IMR-90 (cell line): ENCODE results near the gene EFCAB5. TPM values are rescaled to one million over a fixed set of nuclear protein-coding genes. Genes with fewer than 3 reads are reported as not detected.

Experiments used
- ATAC-seq: fragments of 200-7000 bp; cut with Tn5 transposase; 2 replicates; pipeline ENCODE4 v1.9.1; 2020; ENCODE audit warnings: low read depth, mild to moderate bottlenecking, moderate library complexity
- BruUV-seq: library from RNA; stranded (reverse); fragments of 400-500 nt; replicated peaks from 2 replicates; lab custom pipeline; 2021; lab: Mats Ljungman, UMichigan
- CTCF ChIA-PET: fragments of 300-600 bp; formaldehyde crosslinking; extraction: SDS; loops from one replicate; lab custom pipeline; 2021; ENCODE audit warnings: antibody characterized with exemption; lab: Yijun Ruan, JAX
- POLR2A ChIA-PET: fragments of 300-600 bp; sonication (Branson Sonifier 250); formaldehyde crosslinking; loops from one replicate; lab custom pipeline; 2022; ENCODE audit warnings: antibody characterized with exemption; ENCODE audit not compliant: unreplicated experiment; lab: Charles Lee
- DNase-seq: peaks from one replicate; pipeline ENCODE4 v3.0.0; 2013
- H2AFZ ChIP-seq: replicated peaks from 2 replicates; pipeline ENCODE3; 2013; ENCODE audit warnings: low read length, mild to moderate bottlenecking; ENCODE audit not compliant: poor library complexity
- H2AK5ac ChIP-seq: 2 replicates; pipeline ENCODE4 v1.6.1; 2013; ENCODE audit warnings: low read depth, low read length, inconsistent platforms
- H2AK9ac ChIP-seq: replicated peaks from 2 replicates; pipeline ENCODE3; 2013; ENCODE audit warnings: mild to moderate bottlenecking, low read depth, low read length, moderate library complexity; ENCODE audit not compliant: poor library complexity
- H2BK120ac ChIP-seq: 2 replicates; pipeline ENCODE4 v1.6.1; 2013; ENCODE audit warnings: low read depth, low read length, inconsistent platforms
- H2BK15ac ChIP-seq: 3 replicates; pipeline ENCODE4 v1.6.1; 2013; ENCODE audit warnings: low read depth, low read length, inconsistent platforms
- H2BK20ac ChIP-seq: 2 replicates; pipeline ENCODE4 v1.6.1; 2013; ENCODE audit warnings: low read depth, mild to moderate bottlenecking, inconsistent platforms, low read length, moderate library complexity
- H2BK5ac ChIP-seq: 2 replicates; pipeline ENCODE4 v1.6.1; 2013; ENCODE audit warnings: mild to moderate bottlenecking, low read depth, low read length, inconsistent platforms; ENCODE audit not compliant: poor library complexity, severe bottlenecking
- H3K14ac ChIP-seq: replicated peaks from 2 replicates; pipeline ENCODE4 v1.6.1; 2013; ENCODE audit warnings: low read depth, low read length, inconsistent platforms
- H3K18ac ChIP-seq: 2 replicates; pipeline ENCODE4 v1.6.1; 2013; ENCODE audit warnings: low read depth, low read length, control low read depth
- H3K23ac ChIP-seq: 2 replicates; pipeline ENCODE4 v1.6.1; 2013; ENCODE audit warnings: low read depth, low read length, inconsistent platforms
- H3K27ac ChIP-seq: 2 replicates; pipeline ENCODE4 v1.5.1; 2013; ENCODE audit warnings: mild to moderate bottlenecking, control low read depth, low read length; ENCODE audit not compliant: insufficient read depth
- H3K27me3 ChIP-seq: 2 replicates; pipeline ENCODE4 v1.6.1; 2013; ENCODE audit warnings: low read length; ENCODE audit not compliant: control insufficient read depth, insufficient read depth
- H3K36me3 ChIP-seq: 2 replicates; pipeline ENCODE4 v1.6.1; 2013; ENCODE audit warnings: low read length, mixed read lengths; ENCODE audit not compliant: control insufficient read depth, insufficient read depth
- H3K4ac ChIP-seq: 2 replicates; pipeline ENCODE4 v1.6.1; 2013; ENCODE audit warnings: low read depth, low read length, inconsistent platforms
- H3K4me1 ChIP-seq: 2 replicates; pipeline ENCODE4 v1.6.1; 2013; ENCODE audit warnings: low read length, mixed read lengths; ENCODE audit not compliant: control insufficient read depth, insufficient read depth
- H3K4me2 ChIP-seq: 2 replicates; pipeline ENCODE4 v1.6.1; 2013; ENCODE audit warnings: low read depth, mild to moderate bottlenecking, control low read depth, low read length, moderate library complexity
- H3K4me3 ChIP-seq: 2 replicates; pipeline ENCODE4 v1.5.1; 2013; ENCODE audit warnings: low read depth, mild to moderate bottlenecking, control low read depth, low read length, moderate library complexity; ENCODE audit not compliant: insufficient read depth
- H3K56ac ChIP-seq: 2 replicates; pipeline ENCODE4 v1.6.1; 2013; ENCODE audit warnings: low read length, inconsistent platforms; ENCODE audit not compliant: insufficient read depth; ENCODE audit errors: extremely low read depth
- H3K79me1 ChIP-seq, 2 experiments: 2 replicates each; pipeline ENCODE4 v1.6.1; 2013; ENCODE audit warnings: low read length in 2 of 2, inconsistent platforms in 1 of 2, low read depth in 1 of 2
- H3K9ac ChIP-seq: 2 replicates; pipeline ENCODE4 v1.6.1; 2013; ENCODE audit warnings: low read depth, low read length, control low read depth
- H3K9me1 ChIP-seq: 2 replicates; pipeline ENCODE4 v1.6.1; 2013; ENCODE audit warnings: low read length, inconsistent platforms; ENCODE audit not compliant: insufficient read depth
- H3K9me3 ChIP-seq: 2 replicates; pipeline ENCODE4 v1.6.1; 2013; ENCODE audit warnings: low read length; ENCODE audit not compliant: control insufficient read depth, insufficient read depth
- H4K20me1 ChIP-seq: 2 replicates; pipeline ENCODE4 v1.6.1; 2013; ENCODE audit warnings: low read length, inconsistent platforms; ENCODE audit not compliant: insufficient read depth
- H4K5ac ChIP-seq: 2 replicates; pipeline ENCODE4 v1.6.1; 2013; ENCODE audit warnings: mild to moderate bottlenecking, low read depth, low read length, control low read depth
- H4K8ac ChIP-seq, 2 experiments: 2 replicates each; pipeline ENCODE4 v1.6.1; 2013; ENCODE audit warnings: low read depth in 2 of 2, low read length in 2 of 2, control low read depth in 1 of 2, inconsistent platforms in 1 of 2
- H4K91ac ChIP-seq: 2 replicates; pipeline ENCODE4 v1.6.1; 2013; ENCODE audit warnings: low read depth, low read length, inconsistent platforms; ENCODE audit not compliant: insufficient read depth
- BHLHE40 ChIP-seq: fragments of 150-350 bp; IDR thresholded peaks from 2 replicates; pipeline ENCODE4 v1.6.1; 2016; ENCODE audit warnings: mild to moderate bottlenecking, low read depth, low read length
- CEBPB ChIP-seq: IDR thresholded peaks from 2 replicates; pipeline ENCODE4 v1.6.1; 2012; ENCODE audit warnings: low read depth, low read length, improper control_type of control experiment
- CTCF ChIP-seq: conservative IDR thresholded peaks from 2 replicates; pipeline ENCODE4 v1.5.1; 2012; ENCODE audit warnings: mild to moderate bottlenecking, low read depth, low read length, improper control_type of control experiment
- ELK1 ChIP-seq: fragments of 150-350 bp; IDR thresholded peaks from 2 replicates; pipeline ENCODE4 v1.6.1; 2016; ENCODE audit warnings: low read depth, mild to moderate bottlenecking, low read length, moderate library complexity, borderline replicate concordance
- FOS ChIP-seq: fragments of 150-350 bp; IDR thresholded peaks from 2 replicates; pipeline ENCODE4 v1.6.1; 2016; ENCODE audit warnings: low read depth, low read length
- MAFK ChIP-seq: IDR thresholded peaks from 2 replicates; pipeline ENCODE4 v1.6.1; 2012; ENCODE audit warnings: low read depth, low read length, improper control_type of control experiment
- MAZ ChIP-seq: IDR thresholded peaks from 2 replicates; pipeline ENCODE4 v1.6.1; 2012; ENCODE audit warnings: low read depth, mild to moderate bottlenecking, low read length, improper control_type of control experiment, moderate library complexity, borderline replicate concordance
- MXI1 ChIP-seq: IDR thresholded peaks from 2 replicates; pipeline ENCODE4 v1.6.1; 2012; ENCODE audit warnings: low read depth, mild to moderate bottlenecking, low read length, moderate library complexity, borderline replicate concordance
- NFE2L2 ChIP-seq: fragments of 150-350 bp; IDR thresholded peaks from 2 replicates; pipeline ENCODE4 v1.6.1; 2016; ENCODE audit warnings: low read depth, mild to moderate bottlenecking, low read length
- POLR2A ChIP-seq: IDR thresholded peaks from 2 replicates; pipeline ENCODE4 v1.6.1; 2012; ENCODE audit warnings: mild to moderate bottlenecking, low read depth, low read length
- RAD21 ChIP-seq: IDR thresholded peaks from 2 replicates; pipeline ENCODE4 v1.6.1; 2012; ENCODE audit warnings: low read length, improper control_type of control experiment
- RCOR1 ChIP-seq: IDR thresholded peaks from 2 replicates; pipeline ENCODE4 v1.6.1; 2012; ENCODE audit warnings: mild to moderate bottlenecking, low read length, improper control_type of control experiment; ENCODE audit not compliant: insufficient replicate concordance
- RFX5 ChIP-seq: IDR thresholded peaks from 2 replicates; pipeline ENCODE4 v1.8.0; 2012; ENCODE audit warnings: low read depth, mild to moderate bottlenecking, low read length, moderate library complexity
- USF2 ChIP-seq: fragments of 150-350 bp; IDR thresholded peaks from 2 replicates; pipeline ENCODE4 v1.6.1; 2017; ENCODE audit warnings: mild to moderate bottlenecking, antibody characterized with exemption, low read length, low read depth
- WGBS, 2 experiments: methylation state at CpG; one replicate each; pipeline versions ENCODE4 v1.1.5 to v1.1.7; 2013; ENCODE audit warnings: missing lambda C conversion rate in 2 of 2; ENCODE audit not compliant: insufficient read length in 1 of 2; ENCODE audit errors: extremely low coverage in 2 of 2; 5-methylcytosine and 5-hydroxymethylcytosine counted together
- dilution Hi-C: fragments of 300-500 bp; cut with HindIII; formaldehyde crosslinking; loops from one replicate; pipeline ENCODE4 v1.14.3; 2018; ENCODE audit warnings: low sequenced_read_pairs; ENCODE audit not compliant: unreplicated experiment
- in situ Hi-C: fragments of 300-500 bp; cut with MboI; formaldehyde crosslinking; loops from 3 replicates; pipeline ENCODE4 v1.14.3; 2019; ENCODE audit warnings: low sequenced_read_pairs, inconsistent platforms, mixed read lengths
- intact Hi-C: fragments of 100-400 bp; cut with micrococcal nuclease; formaldehyde crosslinking; loops from 2 replicates; pipeline ENCODE4 v1.10.0; 2022
- polyA plus RNA-seq, 3 experiments: library from polyadenylated mRNA; depleted of rRNA; stranded (reverse); fragments of >200 nt; gene quantifications; 2 replicates each; pipeline ENCODE4 v1.2.3, GENCODE V29; 2012; ENCODE audit warnings: low replicate concordance in 1 of 3
- total RNA-seq: library from RNA; depleted of rRNA; stranded (reverse); fragments of >200 nt; gene quantifications from 2 replicates; pipeline ENCODE4 v1.2.3, GENCODE V29; 2012

EFCAB5 gene
- total and polyA plus RNA-seq, 2 of the 4 experiments (the other 2 are of a cell fraction), result 0.14 TPM; not detected in 1

- Histone ChIP-seq H4K5ac (no peak overlapping the region), H3K36me3 (peaks cover 10% of the 10 kb centered on the region), H2BK20ac (no peak overlapping the region), H3K56ac (no peak overlapping the region), H4K20me1 (peaks cover 47% of the 10 kb centered on the region), H3K27ac (no peak overlapping the region), H3K18ac (no peak overlapping the region), H3K27me3 (no peaks in the 10 kb centered on the region), H3K4me1 (no peaks in the 10 kb centered on the region), H2BK5ac (no peak overlapping the region), H3K4me2 (no peak overlapping the region), H2BK120ac (no peak overlapping the region), H2AK9ac (no peak overlapping the region), H3K9ac (no peak overlapping the region), H4K8ac (no peak overlapping the region), H3K14ac (no peak overlapping the region), H3K9me1 (peaks cover 6% of the 10 kb centered on the region; the same call in 1 of the 2 replicates), H3K9me3 (no peaks in the 10 kb centered on the region), H3K4ac (no peak overlapping the region), H2AK5ac (no peak overlapping the region), H3K4me3 (no peak overlapping the region), H4K91ac (no peak overlapping the region), H3K79me1 (peaks cover 24 to 57% of the 10 kb centered on the region in 2 experiments), H2BK15ac (no peak overlapping the region), H3K23ac (no peak overlapping the region), H2AFZ (no peak overlapping the region)
- no peak for DNase-seq
- WGBS, 2 experiments, result no CpG with 5 or more reads among the region's 1 CpG
- BruUV-seq, result no TSS peak
- CTCF ChIA-PET, result interaction anchor here (0.5 kb wide), 1 partner anchor 549 kb away, joined by 3 read pairs; no protein-coding TSS in a partner anchor
- in situ Hi-C loops, result no loop called here
- dilution Hi-C loops, result no loop called here
- POLR2A ChIA-PET, result no interaction called here
- no peak for ATAC-seq
- intact Hi-C loops, result no loop called here
- TF ChIP-seq RFX5 (no peak), MAFK (no peak), NFE2L2 (no peak), ELK1 (no peak), RCOR1 (no peak), MXI1 (no peak), MAZ (no peak), BHLHE40 (no peak), POLR2A (no peak), RAD21 (no peak), USF2 (no peak), FOS (no peak), CTCF (no peak), CEBPB (no peak)
Measured at GRCh38 chr17:30130121-30130520, 188.7 kb downstream of the EFCAB5 start.
